Ureter (tissue), 1 donor: ENCODE measurements around the gene DHX32. TPM values are rescaled to one million over a fixed set of nuclear protein-coding genes. Genes with fewer than 3 reads are reported as not detected.

ENCODE experiments used
- DNase-seq: peaks from one replicate; pipeline ENCODE4 v3.0.0-alpha.2; 2020; ENCODE audit warnings: low spot score
- total RNA-seq: library from RNA; stranded (reverse); gene quantifications from one replicate; pipeline ENCODE4 v1.2.4, GENCODE V29; 2023
- donor health status: DM: yes; HTN: yes; CAD: no.

The DHX32 gene
- total RNA-seq, 1 donor from 2014 or later = 30.1 TPM

DNA sequence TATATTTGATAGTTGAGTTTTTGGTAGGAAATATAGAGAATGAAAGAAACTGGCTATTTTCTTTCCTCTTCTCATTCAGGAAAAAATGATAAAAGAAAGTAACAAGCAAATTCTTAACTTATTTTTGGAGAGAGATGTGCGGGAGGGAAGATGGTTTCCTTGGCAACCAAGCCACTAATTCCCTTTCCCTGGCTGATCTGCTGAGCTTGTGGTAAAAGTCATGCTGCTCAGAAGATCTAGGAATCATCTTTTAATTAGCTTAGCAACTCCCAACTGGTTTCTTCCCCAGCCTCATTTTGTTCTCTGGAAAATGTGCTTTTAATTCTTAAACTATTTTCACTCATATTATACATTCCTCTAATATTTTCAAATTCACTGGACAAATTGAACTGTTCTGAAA is 69.8 kb downstream of the DHX32 start:
- DNase-seq = no peak

GRCh38 chr10:125808047-125808446 is 73.0 kb downstream of the DHX32 start:
- DNase-seq = no peak

DNA sequence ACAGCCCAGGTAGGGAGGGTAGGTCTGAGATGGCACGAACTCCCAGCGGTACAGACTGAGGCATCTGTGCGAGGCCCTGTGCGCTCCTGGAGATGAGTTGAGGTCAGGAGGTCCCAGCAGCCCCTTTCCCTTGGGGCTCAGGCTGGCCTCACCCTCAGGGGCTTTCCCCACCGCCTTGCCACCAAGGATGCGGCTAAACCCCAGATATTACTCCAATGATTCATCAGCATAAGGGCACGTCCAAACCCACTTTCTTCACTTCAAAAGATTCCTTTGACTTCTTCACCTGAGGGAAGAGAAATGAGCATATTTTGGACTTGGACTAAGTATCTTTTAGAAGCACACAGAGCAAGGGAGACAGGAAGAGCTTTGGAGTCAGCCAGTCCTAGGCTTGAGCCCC is 78.4 kb downstream of the DHX32 start:
- DNase-seq = no peak

DNA sequence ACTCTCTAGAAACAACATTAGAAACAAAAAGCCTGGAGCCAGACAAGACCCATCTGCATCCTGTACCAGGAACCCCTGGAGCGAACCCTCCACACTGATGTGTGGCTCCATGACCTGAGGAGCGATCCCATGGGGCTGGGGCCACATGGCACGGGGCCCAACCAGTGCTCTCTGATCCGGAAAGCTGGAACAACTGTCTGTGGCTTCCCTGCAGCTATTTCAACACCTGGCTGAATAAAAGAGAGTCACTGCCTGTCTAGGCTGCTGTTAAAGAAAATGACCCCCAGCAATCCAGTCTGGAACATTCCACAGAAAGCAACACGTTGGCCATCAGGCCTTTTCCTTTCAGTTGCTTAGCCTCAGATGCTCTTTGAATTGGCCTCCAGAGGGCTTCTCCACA is 79.0 kb downstream of the DHX32 start:
- DNase-seq = no peak

GRCh38 chr10:125801574-125801973 is 79.5 kb downstream of the DHX32 start:
- no peak for DNase-seq

GRCh38 chr10:125799451-125800182 is 81.5 kb downstream of the DHX32 start:
- DNase-seq = no peak

- DNase-seq = no peak
Observed at GRCh38 chr10:125797994-125798662, 83.0 kb downstream of the DHX32 start.

- no peak for DNase-seq
Observed at GRCh38 chr10:125797424-125797823, 83.7 kb downstream of the DHX32 start.

- DNase-seq = no peak
Observed at GRCh38 chr10:125795637-125796190, 85.4 kb downstream of the DHX32 start.

- no peak for DNase-seq
Observed at GRCh38 chr10:125795128-125795527, 86.0 kb downstream of the DHX32 start.

DNA sequence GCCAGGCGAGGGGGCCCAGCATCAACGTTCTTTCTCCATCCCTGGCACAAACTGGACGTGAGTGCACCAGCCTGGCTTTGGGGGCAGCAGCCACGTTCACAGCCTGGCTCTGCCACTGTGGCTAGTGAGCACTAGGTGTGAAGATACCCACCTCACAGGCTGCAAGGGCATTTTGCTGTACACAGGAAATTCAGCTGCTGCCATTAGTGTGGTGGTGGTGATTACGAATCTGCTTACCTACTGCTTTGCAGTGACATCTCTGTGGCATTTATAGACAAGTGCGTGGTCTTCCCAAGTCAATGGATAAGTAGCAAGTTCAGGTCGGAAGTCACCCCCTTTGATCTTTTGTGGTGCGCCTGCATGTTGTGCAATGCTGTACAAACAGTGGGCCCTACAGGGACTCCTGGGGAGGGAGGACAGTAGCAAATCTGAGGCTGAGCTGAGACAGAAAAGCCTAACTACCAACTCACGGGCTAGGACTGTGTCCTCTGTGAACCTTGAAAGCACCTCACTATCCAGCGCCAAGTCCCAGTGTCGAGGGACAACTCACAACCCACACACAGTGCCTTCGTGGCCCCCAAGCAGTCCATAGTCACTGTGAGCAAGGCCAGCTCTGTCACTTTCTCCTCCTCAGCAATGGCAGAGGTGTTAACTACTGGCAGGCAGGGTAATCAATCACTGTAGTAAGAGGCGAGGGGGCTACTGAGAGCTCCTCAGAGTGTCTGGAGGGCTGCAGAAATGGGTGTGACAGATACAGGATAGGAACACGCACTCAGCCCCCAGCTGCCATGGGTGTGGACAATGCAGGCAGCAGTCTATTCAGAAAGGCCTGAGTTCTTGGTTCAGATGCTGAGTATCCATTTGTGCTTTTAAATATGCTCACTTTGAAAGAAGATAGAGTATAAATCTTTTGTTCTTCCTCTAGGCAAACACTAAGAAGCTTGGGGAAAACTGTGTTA is 88.5 kb downstream of the DHX32 start:
- no peak for DNase-seq

- DNase-seq = no peak
Observed at GRCh38 chr10:125788156-125789034, 92.7 kb downstream of the DHX32 start.

Other genes starting within 250 kb of the DHX32 start
- not detected for gene TEX36, start 198.1 kb downstream of the DHX32 start, total RNA-seq
- 34.0 TPM for gene EDRF1, start 161.6 kb downstream of the DHX32 start, total RNA-seq
- gene MMP21, start 105.5 kb downstream of the DHX32 start, total RNA-seq = not detected
- gene UROS, start 58.0 kb downstream of the DHX32 start, total RNA-seq = 49.4 TPM
- 58.7 TPM for gene BCCIP, start 57.7 kb downstream of the DHX32 start, total RNA-seq
- gene FANK1, start 15.3 kb upstream of the DHX32 start, total RNA-seq = 6.3 TPM